GM18868 (cell line): ENCODE data around the gene C16orf95.
"Not testable (repeated sequence)": the region's sequence is repeated elsewhere in the genome, so short reads cannot be mapped to it uniquely, and the experiment has no call there.

ENCODE experiments used
- ATAC-seq: cut with Tn5 transposase; IDR thresholded peaks from one replicate; pipeline ENCODE4 v1.9.1; 2021; ENCODE audit warnings: mild to moderate bottlenecking, moderate library complexity; ENCODE audit not compliant: unreplicated experiment

Gene C16orf95

GRCh38 chr16:87347932-87348615 lies 30.9 kb upstream of the C16orf95 start:
- ATAC-seq = no peak

GRCh38 chr16:87346517-87347060 lies 29.4 kb upstream of the C16orf95 start:
- ATAC-seq = no peak

GRCh38 chr16:87345726-87346424 lies 28.7 kb upstream of the C16orf95 start:
- ATAC-seq = no peak

- no peak for ATAC-seq
These were observed 27.9 kb upstream of the C16orf95 start for GRCh38 chr16:87344931-87345631.

- ATAC-seq = no peak
These were observed 27.2 kb upstream of the C16orf95 start for GRCh38 chr16:87344165-87344930.

- ATAC-seq = no peak
These were observed 26.5 kb upstream of the C16orf95 start for GRCh38 chr16:87343753-87344050.

GRCh38 chr16:87342978-87343752 lies 26.0 kb upstream of the C16orf95 start:
- ATAC-seq = no peak

GRCh38 chr16:87342504-87342903 lies 25.3 kb upstream of the C16orf95 start:
- ATAC-seq = no peak

GRCh38 chr16:87340198-87340597 lies 23.0 kb upstream of the C16orf95 start:
- no peak for ATAC-seq

- ATAC-seq = not testable (repeated sequence)
These were observed 22.5 kb upstream of the C16orf95 start for GRCh38 chr16:87339724-87340105.

GRCh38 chr16:87339086-87339723 lies 22.0 kb upstream of the C16orf95 start:
- ATAC-seq = no peak

- no peak for ATAC-seq
These were observed 21.1 kb upstream of the C16orf95 start for GRCh38 chr16:87338155-87338765.

- no peak for ATAC-seq
These were observed 20.1 kb upstream of the C16orf95 start for GRCh38 chr16:87337262-87337771.

GRCh38 chr16:87336434-87337240 lies 19.4 kb upstream of the C16orf95 start:
- no peak for ATAC-seq

- ATAC-seq = no peak
These were observed 18.6 kb upstream of the C16orf95 start for GRCh38 chr16:87335625-87336433.

- ATAC-seq = no peak
These were observed 17.7 kb upstream of the C16orf95 start for GRCh38 chr16:87334651-87335624.
